GM19467 (cell line): ENCODE measurements around the gene B3GALT6.

Experiments used
- ATAC-seq: cut with Tn5 transposase; IDR thresholded peaks from one replicate; pipeline ENCODE4 v1.9.1; 2021; ENCODE audit warnings: mild to moderate bottlenecking, moderate library complexity; ENCODE audit not compliant: unreplicated experiment

Gene B3GALT6

GRCh38 chr1:1200876-1201810 lies 30.9 kb upstream of the B3GALT6 start:
- ATAC-seq: no peak

- no peak for ATAC-seq
Observed at GRCh38 chr1:1202831-1203560, 29.0 kb upstream of the B3GALT6 start.

GRCh38 chr1:1203561-1204424 lies 28.2 kb upstream of the B3GALT6 start:
- no peak for ATAC-seq

- ATAC-seq: no peak
Observed at GRCh38 chr1:1204425-1204920, 27.6 kb upstream of the B3GALT6 start.

- ATAC-seq: no peak
Observed at GRCh38 chr1:1204998-1205768, 26.9 kb upstream of the B3GALT6 start.

GRCh38 chr1:1205769-1206375 lies 26.2 kb upstream of the B3GALT6 start:
- ATAC-seq: no peak

GRCh38 chr1:1206376-1206965 lies 25.6 kb upstream of the B3GALT6 start, which contains the start of gene TNFRSF18:
TSS of gene TNFRSF18 (minus strand) at chr1:1206592. CDS start at chr1:1206571, 21 bp downstream.
- ATAC-seq: no peak

GRCh38 chr1:1206966-1207531 lies 25.0 kb upstream of the B3GALT6 start:
- no peak for ATAC-seq

- no peak for ATAC-seq
Observed at GRCh38 chr1:1207571-1207892, 24.5 kb upstream of the B3GALT6 start.

GRCh38 chr1:1208713-1209433 lies 23.2 kb upstream of the B3GALT6 start:
- no peak for ATAC-seq

GRCh38 chr1:1210726-1211540 lies 21.1 kb upstream of the B3GALT6 start:
- no peak for ATAC-seq

- ATAC-seq: no peak
Observed at GRCh38 chr1:1211541-1212441, 20.2 kb upstream of the B3GALT6 start.

GRCh38 chr1:1212780-1213344 lies 19.2 kb upstream of the B3GALT6 start:
- ATAC-seq: no peak

- ATAC-seq: no peak
Observed at GRCh38 chr1:1213345-1214265, 18.4 kb upstream of the B3GALT6 start, which contains the start of gene TNFRSF4. TSS of gene TNFRSF4 (minus strand) at chr1:1214153. CDS start at chr1:1214127, 26 bp downstream.

GRCh38 chr1:1215080-1215676 lies 16.9 kb upstream of the B3GALT6 start:
- no peak for ATAC-seq
